H1 (cell line): Measurements from ENCODE around the gene TNRC6C. TPM values are rescaled to one million over a fixed set of nuclear protein-coding genes. Genes with fewer than 3 reads are reported as not detected.
"Not testable (repeated sequence)": the region's sequence is repeated elsewhere in the genome, so short reads cannot be mapped to it uniquely, and the experiment has no call there.

Experiments
- CTCF ChIA-PET: fragments of 300-600 bp; sonication (Branson Sonifier 250); formaldehyde crosslinking; loops from one replicate; lab custom pipeline; 2021; ENCODE audit not compliant: partially characterized antibody; lab: Charles Lee
- POLR2A ChIA-PET: fragments of 300-600 bp; sonication (Branson Sonifier 250); formaldehyde crosslinking; loops from one replicate; lab custom pipeline; 2021; ENCODE audit warnings: inconsistent platforms; ENCODE audit not compliant: partially characterized antibody; lab: Charles Lee
- DNase-seq, 2 experiments: peaks; one replicate each; pipeline versions ENCODE4 v3.0.0 to v3.0.0-alpha.2; 2010 to 2022; ENCODE audit warnings: low spot score in 2 of 2, low read depth in 1 of 2, mixed read lengths in 1 of 2
- FAIRE-seq: peaks from 2 replicates; lab custom pipeline; 2011; peaks lifted over from hg19 to GRCh38; lab: Jason Lieb, UNC
- H2AFZ ChIP-seq: 2 replicates; pipeline ENCODE4 v1.8.1; 2012; ENCODE audit warnings: low read length, inconsistent platforms
- H2AK5ac ChIP-seq: 2 replicates; pipeline ENCODE4 v1.6.1; 2013; ENCODE audit warnings: low read depth, low read length
- H2BK120ac ChIP-seq: replicated peaks from 2 replicates; pipeline ENCODE3; 2013; ENCODE audit warnings: low read depth, low read length, inconsistent platforms
- H2BK12ac ChIP-seq: 2 replicates; pipeline ENCODE4 v1.6.1; 2013; ENCODE audit warnings: low read depth, low read length
- H2BK15ac ChIP-seq: 2 replicates; pipeline ENCODE4 v1.6.1; 2013; ENCODE audit warnings: low read length
- H2BK20ac ChIP-seq: 2 replicates; pipeline ENCODE4 v1.6.1; 2013; ENCODE audit warnings: low read length
- H2BK5ac ChIP-seq: 2 replicates; pipeline ENCODE4 v1.6.1; 2013; ENCODE audit warnings: low read depth, low read length
- H3K14ac ChIP-seq: 2 replicates; pipeline ENCODE4 v1.6.1; 2013; ENCODE audit warnings: inconsistent platforms; ENCODE audit not compliant: insufficient read length
- H3K18ac ChIP-seq: 2 replicates; pipeline ENCODE4 v1.6.1; 2013; ENCODE audit warnings: low read length; ENCODE audit errors: extremely low read depth
- H3K23ac ChIP-seq: 2 replicates; pipeline ENCODE4 v1.6.1; 2013; ENCODE audit warnings: inconsistent platforms; ENCODE audit not compliant: insufficient read length
- H3K23me2 ChIP-seq: 2 replicates; pipeline ENCODE4 v1.6.1; 2013; ENCODE audit warnings: low read depth, low read length
- H3K27ac ChIP-seq: 2 replicates; pipeline ENCODE4 v1.6.1; 2011; ENCODE audit warnings: low read depth, low read length, inconsistent platforms
- H3K27me3 ChIP-seq, 4 experiments: replicated peaks in 1 of 4; 1 replicate in 1 of 4; 2 replicates in 3 of 4; pipeline versions ENCODE4 v1.6.1 to v1.8.1; 2011 to 2013; ENCODE audit warnings: low read length in 3 of 4, mild to moderate bottlenecking in 3 of 4, inconsistent platforms in 2 of 4, mixed read lengths in 2 of 4, moderate library complexity in 1 of 4; ENCODE audit not compliant: control insufficient read depth in 3 of 4, insufficient read depth in 3 of 4; ENCODE audit errors: extremely low read depth in 1 of 4
- H3K36me3 ChIP-seq, 4 experiments: 2 replicates each; pipeline versions ENCODE4 v1.6.1 to v1.8.1; 2011 to 2013; ENCODE audit warnings: mild to moderate bottlenecking in 4 of 4, low read length in 3 of 4, moderate library complexity in 2 of 4, control low read depth in 1 of 4, inconsistent platforms in 1 of 4; ENCODE audit not compliant: insufficient read depth in 4 of 4, control insufficient read depth in 2 of 4
- H3K4ac ChIP-seq: replicated peaks from 2 replicates; pipeline ENCODE3; 2013; ENCODE audit warnings: low read length, low read depth, mixed read lengths, inconsistent platforms; ENCODE audit not compliant: insufficient read length
- H3K4me1 ChIP-seq, 4 experiments: replicated peaks in 1 of 4; 1 replicate in 1 of 4; 2 replicates in 3 of 4; pipeline versions ENCODE4 v1.6.1 to v1.8.1; 2011 to 2013; ENCODE audit warnings: low read length in 3 of 4, inconsistent platforms in 2 of 4, mixed read lengths in 1 of 4; ENCODE audit not compliant: insufficient read depth in 4 of 4, control insufficient read depth in 3 of 4
- H3K4me2 ChIP-seq, 2 experiments: 2 replicates each; pipeline versions ENCODE4 v1.6.1 to v1.8.1; 2011 to 2013; ENCODE audit warnings: low read depth in 2 of 2, low read length in 2 of 2, control low read depth in 1 of 2, inconsistent platforms in 1 of 2, mild to moderate bottlenecking in 1 of 2; ENCODE audit not compliant: insufficient read depth in 1 of 2
- H3K4me3 ChIP-seq, 4 experiments: fragments of 200-600, 300-600 bp in 1 of 4; sonication (generic), shearing (Covaris generic), sonication (Bioruptor Twin) in 1 of 4; 2 replicates each; pipeline versions ENCODE4 v1.5.1 to v1.8.1; 2011 to 2016; ENCODE audit warnings: low read length in 4 of 4, low read depth in 3 of 4, control low read depth in 2 of 4, inconsistent platforms in 2 of 4, mild to moderate bottlenecking in 2 of 4, mixed read lengths in 1 of 4, moderate library complexity in 1 of 4; ENCODE audit not compliant: insufficient read depth in 2 of 4; ENCODE audit errors: extremely low read depth in 1 of 4
- H3K56ac ChIP-seq: replicated peaks from 2 replicates; pipeline ENCODE3; 2013; ENCODE audit warnings: low read depth, mild to moderate bottlenecking, mixed read lengths, low read length, inconsistent platforms; ENCODE audit not compliant: insufficient read length
- H3K79me1 ChIP-seq: 2 replicates; pipeline ENCODE4 v1.6.1; 2013; ENCODE audit warnings: low read depth, low read length, control low read depth
- H3K79me2 ChIP-seq, 2 experiments: 2 replicates each; pipeline versions ENCODE4 v1.6.1 to v1.8.1; 2012 to 2013; ENCODE audit warnings: low read length in 2 of 2, mild to moderate bottlenecking in 2 of 2, inconsistent platforms in 1 of 2; ENCODE audit not compliant: insufficient read depth in 2 of 2, control insufficient read depth in 1 of 2
- H3K9ac ChIP-seq, 4 experiments: replicated peaks in 1 of 4; 1 replicate in 1 of 4; 2 replicates in 3 of 4; pipeline versions ENCODE4 v1.6.1 to v1.8.1; 2011 to 2013; ENCODE audit warnings: low read depth in 3 of 4, low read length in 3 of 4, control low read depth in 2 of 4, mild to moderate bottlenecking in 2 of 4, moderate library complexity in 2 of 4, inconsistent platforms in 1 of 4; ENCODE audit errors: extremely low read depth in 1 of 4
- H3K9me3 ChIP-seq, 2 experiments: 2 replicates each; pipeline versions ENCODE4 v1.6.1 to v1.8.1; 2012 to 2013; ENCODE audit warnings: mild to moderate bottlenecking in 2 of 2, moderate library complexity in 2 of 2, control low read depth in 1 of 2, inconsistent platforms in 1 of 2, low read depth in 1 of 2, low read length in 1 of 2, mixed read lengths in 1 of 2; ENCODE audit not compliant: insufficient read depth in 2 of 2
- H4K20me1 ChIP-seq, 2 experiments: replicated peaks in 1 of 2; 2 replicates each; pipeline versions ENCODE3 to v1.8.1; 2011 to 2013; ENCODE audit warnings: inconsistent platforms in 2 of 2, low read length in 2 of 2, mild to moderate bottlenecking in 1 of 2; ENCODE audit not compliant: insufficient read depth in 2 of 2, control insufficient read depth in 1 of 2
- H4K5ac ChIP-seq: 2 replicates; pipeline ENCODE4 v1.6.1; 2013; ENCODE audit warnings: low read length, low read depth, mixed read lengths, inconsistent platforms; ENCODE audit not compliant: insufficient read length
- H4K8ac ChIP-seq: 2 replicates; pipeline ENCODE4 v1.8.0; 2013; ENCODE audit warnings: mild to moderate bottlenecking, moderate library complexity, low read length, inconsistent platforms; ENCODE audit not compliant: insufficient read depth; ENCODE audit errors: extremely low read depth
- H4K91ac ChIP-seq: replicated peaks from 2 replicates; pipeline ENCODE3; 2013; ENCODE audit warnings: low read length, mixed read lengths, inconsistent platforms; ENCODE audit not compliant: insufficient read length
- TEAD4 ChIP-seq: IDR thresholded peaks from 2 replicates; pipeline ENCODE4 v1.6.1; 2012; ENCODE audit warnings: low read depth, low read length, inconsistent platforms, mixed read lengths
- WGBS, 2 experiments: shearing (Covaris generic) in 1 of 2; methylation state at CpG; one replicate each; pipeline versions ENCODE4 v1.1.6 to v1.1.7; 2013 to 2015; ENCODE audit warnings: low lambda C conversion rate in 2 of 2, mixed read lengths in 2 of 2, inconsistent platforms in 1 of 2, low coverage in 1 of 2, missing lambda C conversion rate in 1 of 2; ENCODE audit not compliant: insufficient replicate concordance in 2 of 2, insufficient coverage in 1 of 2, insufficient read length in 1 of 2; ENCODE audit errors: extremely low coverage in 1 of 2, missing lambda C conversion rate in 1 of 2; 5-methylcytosine and 5-hydroxymethylcytosine counted together
- polyA plus RNA-seq, 7 experiments: library from polyadenylated mRNA; depleted of rRNA in 3 of 7; stranded (reverse) in 5 of 7; unstranded in 2 of 7; fragments of >200 nt in 5 of 7; fragments of 200-250 nt in 2 of 7; gene quantifications; 1 replicate in 5 of 7; 2 replicates in 1 of 7; 4 replicates in 1 of 7; pipeline versions ENCODE4 v1.2.1 to v1.2.3, GENCODE V29; 2011 to 2013; ENCODE audit warnings: missing spikeins in 2 of 7, mixed read lengths in 2 of 7
- total RNA-seq: library from RNA; stranded (reverse); fragmentation: NEBNext Ultra II Directional; extraction: Animal tissue kit (Norgen Biotek cat#: 25700); gene quantifications from 2 replicates; pipeline ENCODE4 v1.2.1, GENCODE V29; 2021

Gene TNRC6C
- total and polyA plus RNA-seq, 2 of the 8 experiments (the other 6 are each of a cell fraction or from before 2014, with no cell fraction given), result 2.8 to 28.9 TPM

DNA sequence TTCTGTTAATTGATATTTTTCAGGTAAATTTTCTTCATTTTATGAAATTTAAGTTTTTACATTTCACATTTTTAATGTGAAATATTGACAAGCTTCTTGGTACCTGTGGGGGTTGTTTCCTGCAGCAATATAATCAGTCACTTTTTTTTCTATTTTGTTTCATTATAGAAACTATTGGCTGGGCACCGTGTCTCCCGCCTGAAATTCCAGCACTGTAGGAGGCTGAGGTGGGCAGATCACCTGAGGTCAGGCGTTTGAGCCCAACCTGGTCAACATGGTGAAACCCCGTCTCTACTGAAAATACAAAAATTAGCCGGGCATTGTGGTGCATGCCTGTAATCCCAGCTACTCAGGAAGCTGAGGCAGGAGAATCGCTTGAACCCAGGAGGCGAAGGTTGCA lies 35.2 kb downstream of the TNRC6C start:
- H2BK5ac ChIP-seq, H3K79me1 ChIP-seq, H3K27ac ChIP-seq, H3K56ac ChIP-seq, H3K23me2 ChIP-seq, H3K36me3 ChIP-seq, H3K4me1 ChIP-seq, H4K8ac ChIP-seq, H3K4ac ChIP-seq, H3K4me2 ChIP-seq, H3K27me3 ChIP-seq, H3K23ac ChIP-seq, H2BK120ac ChIP-seq, DNase-seq, H3K18ac ChIP-seq, H2BK15ac ChIP-seq, H3K9ac ChIP-seq, H2BK12ac ChIP-seq, H2AK5ac ChIP-seq, H4K91ac ChIP-seq, H3K9me3 ChIP-seq, H2AFZ ChIP-seq, H3K4me3 ChIP-seq, H3K14ac ChIP-seq, H2BK20ac ChIP-seq, H4K5ac ChIP-seq, FAIRE-seq: not testable (repeated sequence)
- TF ChIP-seq TEAD4, result peak; percentile 76
- ChIA-PET CTCF (interaction anchor here (0.7 to 1.6 kb wide), 8 partner anchors 10 to 450 kb away, joined by 3 to 7 read pairs (median 4); no protein-coding TSS in a partner anchor), POLR2A (interaction anchor here (1.3 kb wide), 2 partner anchors 31 to 35 kb away, joined by 3 to 4 read pairs; partner anchors contain the start of gene TNRC6C)
- Histone ChIP-seq H4K20me1 (peaks cover 0 to 10% of the 10 kb centered on the region in 2 experiments), H3K79me2 (peaks cover 2 to 75% of the 10 kb centered on the region in 2 experiments)
- WGBS, 2 experiments, result 79% methylated on average over 7 of the region's 7 CpGs; no CpG with 5 or more reads in 1 of the 2 experiments
